PC-9 (cell line): ENCODE results near the gene SOX10.

Experiments used
- EZH2 ChIP-seq: fragments of 200-600 bp; sonication (generic); IDR thresholded peaks from 2 replicates; pipeline ENCODE4 v1.8.0; 2017; ENCODE audit warnings: antibody characterized with exemption, low read depth
- TF ChIP-seq, protein P1 (sequence below): fragments of 200-600 bp; sonication (generic); conservative IDR thresholded peaks from 2 replicates; pipeline ENCODE4 v1.6.1; 2017; ENCODE audit warnings: mixed run types, antibody characterized with exemption, mild to moderate bottlenecking, moderate library complexity

DNA sequence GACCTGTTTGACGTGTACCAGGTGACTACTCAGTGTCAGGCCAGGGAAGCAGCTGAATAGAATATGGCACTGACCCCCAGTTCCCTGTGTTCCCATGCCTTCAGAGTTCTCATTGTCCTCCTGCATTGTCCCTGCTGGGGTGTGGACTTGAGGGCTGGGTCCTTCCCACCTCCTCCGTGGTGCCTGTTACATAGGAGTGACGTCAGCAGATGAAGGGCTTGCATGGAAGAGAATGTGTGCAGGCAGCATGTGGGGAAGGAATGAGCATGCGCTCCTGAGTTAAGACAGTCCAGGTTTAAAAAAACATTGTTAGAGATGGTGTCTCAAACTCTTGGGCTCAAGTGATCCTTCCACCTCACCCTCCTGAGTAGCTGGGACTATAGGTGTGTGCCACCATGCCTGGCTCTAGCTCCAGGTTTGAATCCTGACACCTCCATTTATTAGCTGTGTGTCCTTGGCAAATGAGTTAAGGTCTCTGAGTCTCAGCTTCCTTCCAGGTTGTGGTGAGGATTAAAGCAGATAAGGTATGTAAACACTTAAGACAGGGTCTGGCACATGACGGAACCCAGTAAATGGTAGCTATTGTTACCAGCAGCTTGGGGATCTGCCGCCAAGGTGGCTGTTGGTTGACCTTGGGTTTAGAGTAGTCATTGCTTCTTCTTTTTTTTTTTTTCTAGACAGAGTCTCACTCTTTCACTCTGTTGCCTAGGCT lies 7.5 kb upstream of the SOX10 start:
- TF ChIP-seq EZH2, result no peak
- TF ChIP-seq, protein P1, sequence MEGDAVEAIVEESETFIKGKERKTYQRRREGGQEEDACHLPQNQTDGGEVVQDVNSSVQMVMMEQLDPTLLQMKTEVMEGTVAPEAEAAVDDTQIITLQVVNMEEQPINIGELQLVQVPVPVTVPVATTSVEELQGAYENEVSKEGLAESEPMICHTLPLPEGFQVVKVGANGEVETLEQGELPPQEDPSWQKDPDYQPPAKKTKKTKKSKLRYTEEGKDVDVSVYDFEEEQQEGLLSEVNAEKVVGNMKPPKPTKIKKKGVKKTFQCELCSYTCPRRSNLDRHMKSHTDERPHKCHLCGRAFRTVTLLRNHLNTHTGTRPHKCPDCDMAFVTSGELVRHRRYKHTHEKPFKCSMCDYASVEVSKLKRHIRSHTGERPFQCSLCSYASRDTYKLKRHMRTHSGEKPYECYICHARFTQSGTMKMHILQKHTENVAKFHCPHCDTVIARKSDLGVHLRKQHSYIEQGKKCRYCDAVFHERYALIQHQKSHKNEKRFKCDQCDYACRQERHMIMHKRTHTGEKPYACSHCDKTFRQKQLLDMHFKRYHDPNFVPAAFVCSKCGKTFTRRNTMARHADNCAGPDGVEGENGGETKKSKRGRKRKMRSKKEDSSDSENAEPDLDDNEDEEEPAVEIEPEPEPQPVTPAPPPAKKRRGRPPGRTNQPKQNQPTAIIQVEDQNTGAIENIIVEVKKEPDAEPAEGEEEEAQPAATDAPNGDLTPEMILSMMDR, result no peak
